OCI-LY7 (cell line): ENCODE measurements around the gene XYLT1. TPM values are rescaled to one million over a fixed set of nuclear protein-coding genes. Genes with fewer than 3 reads are reported as not detected.
A peak's percentile ranks its signal among the peaks of the same experiment; 100 is the strongest.

Experiments
- BruUV-seq: library from RNA; stranded (reverse); fragments of 400-500 nt; replicated peaks from 2 replicates; lab custom pipeline; 2021; lab: Mats Ljungman, UMichigan
- CTCF ChIA-PET: fragments of 300-600 bp; sonication (Branson Sonifier 250); formaldehyde crosslinking; loops from one replicate; lab custom pipeline; 2022; ENCODE audit warnings: antibody characterized with exemption; ENCODE audit not compliant: unreplicated experiment; lab: Charles Lee
- POLR2A ChIA-PET: fragments of 300-600 bp; sonication (Branson Sonifier 250); formaldehyde crosslinking; loops from one replicate; lab custom pipeline; 2022; ENCODE audit warnings: antibody characterized with exemption; lab: Charles Lee
- DNase-seq: peaks from one replicate; pipeline ENCODE4 v3.0.0-alpha.2; 2015; ENCODE audit warnings: low spot score
- H2AFZ ChIP-seq: fragments of 200-600 bp; sonication (generic), shearing (Covaris generic); 2 replicates; pipeline ENCODE4 v1.6.1; 2014; ENCODE audit warnings: mild to moderate bottlenecking, antibody characterized with exemption, low read length, moderate library complexity
- H3K27ac ChIP-seq: fragments of 200-600 bp; sonication (generic); 2 replicates; pipeline ENCODE4 v1.5.1; 2014; ENCODE audit warnings: mixed run types, low read depth, mild to moderate bottlenecking, moderate library complexity, low read length, inconsistent platforms; ENCODE audit not compliant: poor library complexity, severe bottlenecking
- H3K36me3 ChIP-seq: fragments of 200-600 bp; sonication (generic); 2 replicates; pipeline ENCODE4 v1.6.1; 2014; ENCODE audit warnings: mild to moderate bottlenecking, antibody characterized with exemption, low read length, moderate library complexity, mixed read lengths; ENCODE audit not compliant: insufficient read depth
- H3K4me1 ChIP-seq: fragments of 200-600 bp; sonication (generic); 2 replicates; pipeline ENCODE4 v1.5.1; 2014; ENCODE audit warnings: mild to moderate bottlenecking, low read length; ENCODE audit not compliant: insufficient read depth, poor library complexity, severe bottlenecking
- H3K4me2 ChIP-seq: fragments of 200-600 bp; sonication (generic); 2 replicates; pipeline ENCODE4 v1.6.1; 2014; ENCODE audit warnings: mild to moderate bottlenecking, low read length
- H3K4me3 ChIP-seq: fragments of 200-600 bp; sonication (generic); 2 replicates; pipeline ENCODE4 v1.5.1; 2014; ENCODE audit warnings: mild to moderate bottlenecking, low read depth, low read length; ENCODE audit not compliant: poor library complexity, severe bottlenecking
- H3K79me2 ChIP-seq: fragments of 200-600 bp; sonication (generic); 2 replicates; pipeline ENCODE4 v1.6.1; 2016; ENCODE audit warnings: low read depth, mild to moderate bottlenecking, low read length, moderate library complexity, mixed read lengths; ENCODE audit not compliant: insufficient read depth
- H3K9me2 ChIP-seq: fragments of 200-600 bp; sonication (generic); 2 replicates; pipeline ENCODE4 v1.6.1; 2016; ENCODE audit warnings: mild to moderate bottlenecking, low read length, mixed read lengths; ENCODE audit not compliant: insufficient read depth
- H3K9me3 ChIP-seq: fragments of 200-600 bp; sonication (generic); 2 replicates; pipeline ENCODE4 v1.6.1; 2014; ENCODE audit warnings: mild to moderate bottlenecking, mixed run types, low read length, mixed read lengths
- H4K20me1 ChIP-seq: fragments of 200-600 bp; sonication (generic); 2 replicates; pipeline ENCODE4 v1.6.1; 2014; ENCODE audit warnings: mild to moderate bottlenecking, antibody characterized with exemption, low read length, moderate library complexity, mixed read lengths; ENCODE audit not compliant: insufficient read depth
- CTCF ChIP-seq: fragments of 200-600 bp; sonication (generic); conservative IDR thresholded peaks from 2 replicates; pipeline ENCODE4 v1.5.1; 2014; ENCODE audit warnings: mild to moderate bottlenecking, antibody characterized with exemption, low read length, moderate library complexity, mixed read lengths
- EZH2phosphoT487 ChIP-seq: fragments of 200-600 bp; sonication (generic); IDR thresholded peaks from 2 replicates; pipeline ENCODE4 v1.6.1; 2018; ENCODE audit warnings: low read depth, borderline replicate concordance, mild to moderate bottlenecking, mixed run types, antibody characterized with exemption, low read length, moderate library complexity, mixed read lengths
- intact Hi-C: fragments of 100-400 bp; cut with micrococcal nuclease; formaldehyde crosslinking; loops from one replicate; pipeline ENCODE4 v1.10.0; 2022; ENCODE audit not compliant: unreplicated experiment
- total RNA-seq, 2 experiments: library from RNA; depleted of rRNA in 1 of 2; stranded (reverse); fragments of >200 nt in 1 of 2; shearing (Covaris generic) in 1 of 2; gene quantifications; 2 replicates each; pipeline ENCODE4 v1.2.3, GENCODE V29; 2014 to 2022

Gene XYLT1
- total RNA-seq, 2 experiments from 2014 or later = 36.3 to 50.0 TPM

- Histone ChIP-seq H3K79me2 (no peaks in the 10 kb centered on the region), H3K4me3 (no peak overlapping the region), H4K20me1 (no peaks in the 10 kb centered on the region; the same call in 1 of the 2 replicates), H3K4me2 (no peak overlapping the region), H3K4me1 (peaks cover 24% of the 10 kb centered on the region), H3K27ac (no peak overlapping the region), H3K36me3 (no peaks in the 10 kb centered on the region; the same call in 1 of the 2 replicates), H3K9me3 (no peaks in the 10 kb centered on the region), H2AFZ (no peak overlapping the region), H3K9me2 (no peaks in the 10 kb centered on the region)
- intact Hi-C loops = no loop called here
- TF ChIP-seq CTCF (no peak), EZH2phosphoT487 (no peak)
- ChIA-PET POLR2A (interaction anchor here (0.6 kb wide), 1 partner anchor 20 kb away, joined by 5 read pairs; no protein-coding TSS in a partner anchor), CTCF (no interaction called here)
- DNase-seq = no peak
- BruUV-seq = no TSS peak
Observed at GRCh38 chr16:17348826-17349225, 121.9 kb downstream of the XYLT1 start.

- intact Hi-C loops = no loop called here
- Histone ChIP-seq H3K27ac (no peak overlapping the region), H3K36me3 (no peaks in the 10 kb centered on the region; the same call in 1 of the 2 replicates), H4K20me1 (no peaks in the 10 kb centered on the region; the same call in 1 of the 2 replicates), H3K9me2 (no peaks in the 10 kb centered on the region), H3K9me3 (no peaks in the 10 kb centered on the region), H3K4me3 (no peak overlapping the region), H3K4me2 (no peak overlapping the region), H3K79me2 (no peaks in the 10 kb centered on the region), H2AFZ (no peak overlapping the region), H3K4me1 (peaks cover 26% of the 10 kb centered on the region)
- POLR2A ChIA-PET = interaction anchor here (1.1 to 1.4 kb wide), 2 partner anchors 12 to 18 kb away, joined by 4 to 5 read pairs; no protein-coding TSS in a partner anchor
- no peak for DNase-seq
- BruUV-seq = no TSS peak
- TF ChIP-seq EZH2phosphoT487 = no peak
- TF ChIP-seq CTCF = no peak
- CTCF ChIA-PET = no interaction called here
Observed at GRCh38 chr16:17348042-17348783, 122.5 kb downstream of the XYLT1 start.

- no peaks in the 10 kb centered on the region; the same call in 1 of the 2 replicates for H4K20me1 ChIP-seq
- no peak for TF ChIP-seq EZH2phosphoT487
- no peak for TF ChIP-seq CTCF
- H3K9me2 ChIP-seq = no peaks in the 10 kb centered on the region
- ChIA-PET CTCF (interaction anchor here (1.4 kb wide), 1 partner anchor 19 kb away, joined by 5 read pairs; no protein-coding TSS in a partner anchor), POLR2A (interaction anchor here (0.9 to 1.4 kb wide), 7 partner anchors 12 to 107 kb away, joined by 3 to 5 read pairs (median 3); no protein-coding TSS in a partner anchor)
- H3K27ac ChIP-seq = peak overlapping the region; percentile 26
- no peaks in the 10 kb centered on the region for H3K9me3 ChIP-seq
- intact Hi-C loops = no loop called here
- no TSS peak for BruUV-seq
- peaks cover 32% of the 10 kb centered on the region for H3K4me1 ChIP-seq
- H3K36me3 ChIP-seq = no peaks in the 10 kb centered on the region; the same call in 1 of the 2 replicates
- H3K79me2 ChIP-seq = no peaks in the 10 kb centered on the region
- peak overlapping the region; percentile 53 for H3K4me2 ChIP-seq
- DNase-seq = no peak
- no peak overlapping the region for H2AFZ ChIP-seq
- no peak overlapping the region for H3K4me3 ChIP-seq
Observed at GRCh38 chr16:17347624-17348023, 123.1 kb downstream of the XYLT1 start.
